ENCODE results near the gene BOD1L2. TPM values are rescaled to one million over a fixed set of nuclear protein-coding genes. Genes with fewer than 3 reads are reported as not detected.

The BOD1L2 gene
- total RNA-seq, 2 experiments from 2014 or later = not detected

- POLR2A ChIA-PET = interaction anchor here (0.8 kb wide), 1 partner anchor 293 kb away, joined by 3 read pairs; no protein-coding TSS in a partner anchor
- Histone ChIP-seq H3K4me1 (ENCODE audit: insufficient read depth, low read length, poor library complexity, severe bottlenecking) (no peaks in the 10 kb centered on the region), H3K9me2 (ENCODE audit: insufficient read depth, low read length) (no peaks in the 10 kb centered on the region), H3K36me3 (ENCODE audit: insufficient read depth, low read length) (no peaks in the 10 kb centered on the region), H2AFZ (ENCODE audit: low read length) (no peak overlapping the region), H3K9me3 (ENCODE audit: low read length) (no peaks in the 10 kb centered on the region), H3K79me2 (ENCODE audit: insufficient read depth, low read depth, low read length) (no peaks in the 10 kb centered on the region), H3K4me2 (ENCODE audit: low read length) (no peak overlapping the region), H3K4me3 (ENCODE audit: low read depth, low read length, poor library complexity, severe bottlenecking) (no peak overlapping the region), H3K27ac (ENCODE audit: low read depth, low read length, poor library complexity, severe bottlenecking) (no peak overlapping the region), H4K20me1 (ENCODE audit: insufficient read depth, low read length) (no peaks in the 10 kb centered on the region)
- no peak for DNase-seq (ENCODE audit: low spot score)
- BruUV-seq (replicated peaks) = no TSS peak
- CTCF ChIA-PET (ENCODE audit: unreplicated experiment) = no interaction called here
- TF ChIP-seq, protein P1, sequence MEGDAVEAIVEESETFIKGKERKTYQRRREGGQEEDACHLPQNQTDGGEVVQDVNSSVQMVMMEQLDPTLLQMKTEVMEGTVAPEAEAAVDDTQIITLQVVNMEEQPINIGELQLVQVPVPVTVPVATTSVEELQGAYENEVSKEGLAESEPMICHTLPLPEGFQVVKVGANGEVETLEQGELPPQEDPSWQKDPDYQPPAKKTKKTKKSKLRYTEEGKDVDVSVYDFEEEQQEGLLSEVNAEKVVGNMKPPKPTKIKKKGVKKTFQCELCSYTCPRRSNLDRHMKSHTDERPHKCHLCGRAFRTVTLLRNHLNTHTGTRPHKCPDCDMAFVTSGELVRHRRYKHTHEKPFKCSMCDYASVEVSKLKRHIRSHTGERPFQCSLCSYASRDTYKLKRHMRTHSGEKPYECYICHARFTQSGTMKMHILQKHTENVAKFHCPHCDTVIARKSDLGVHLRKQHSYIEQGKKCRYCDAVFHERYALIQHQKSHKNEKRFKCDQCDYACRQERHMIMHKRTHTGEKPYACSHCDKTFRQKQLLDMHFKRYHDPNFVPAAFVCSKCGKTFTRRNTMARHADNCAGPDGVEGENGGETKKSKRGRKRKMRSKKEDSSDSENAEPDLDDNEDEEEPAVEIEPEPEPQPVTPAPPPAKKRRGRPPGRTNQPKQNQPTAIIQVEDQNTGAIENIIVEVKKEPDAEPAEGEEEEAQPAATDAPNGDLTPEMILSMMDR (conservative IDR thresholded peaks at IDR 0.05; ENCODE audit: low read length) = no peak
- TF ChIP-seq EZH2phosphoT487 (IDR thresholded peaks at IDR 0.05; ENCODE audit: borderline replicate concordance, low read depth, low read length) = no peak
- intact Hi-C loops (cut with micrococcal nuclease; ENCODE audit: unreplicated experiment) = no loop called here
Measured at GRCh38 chr18:57190026-57190425, 43.1 kb downstream of the BOD1L2 start.

DNA sequence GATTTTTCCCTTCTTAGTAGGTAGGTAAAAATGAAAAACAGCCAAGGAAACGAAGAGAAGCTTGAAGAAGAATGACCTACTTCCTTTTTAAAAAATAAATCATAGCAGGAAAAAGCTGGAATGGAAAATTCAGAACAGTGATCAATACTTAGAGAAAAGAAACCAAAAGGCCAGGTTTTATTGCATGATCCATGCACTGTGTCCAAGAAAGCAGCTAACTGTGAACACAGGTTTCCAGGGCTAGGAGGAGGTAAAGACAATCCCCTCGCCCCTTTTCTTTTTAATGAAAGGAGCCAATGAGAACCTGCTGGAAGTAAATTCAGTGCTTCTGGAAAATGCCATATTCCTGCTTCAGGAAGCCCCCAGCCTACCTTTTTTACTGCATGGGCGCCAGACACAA is 47.2 kb downstream of the BOD1L2 start:
- no peak overlapping the region for H2AFZ ChIP-seq (ENCODE audit: low read length)
- no peak for TF ChIP-seq EZH2phosphoT487 (IDR thresholded peaks at IDR 0.05; ENCODE audit: borderline replicate concordance, low read depth, low read length)
- TF ChIP-seq, protein P1 (conservative IDR thresholded peaks at IDR 0.05; ENCODE audit: low read length) = no peak
- H3K36me3 ChIP-seq (ENCODE audit: insufficient read depth, low read length) = no peaks in the 10 kb centered on the region
- no peak for DNase-seq (ENCODE audit: low spot score)
- H3K9me3 ChIP-seq (ENCODE audit: low read length) = no peaks in the 10 kb centered on the region
- no peak overlapping the region for H3K27ac ChIP-seq (ENCODE audit: low read depth, low read length, poor library complexity, severe bottlenecking)
- no peaks in the 10 kb centered on the region for H3K79me2 ChIP-seq (ENCODE audit: insufficient read depth, low read depth, low read length)
- CTCF ChIA-PET (ENCODE audit: unreplicated experiment) = no interaction called here
- BruUV-seq (replicated peaks) = no TSS peak
- no peak overlapping the region for H3K4me2 ChIP-seq (ENCODE audit: low read length)
- H3K4me3 ChIP-seq (ENCODE audit: low read depth, low read length, poor library complexity, severe bottlenecking) = no peak overlapping the region
- POLR2A ChIA-PET = interaction anchor here (0.6 to 0.7 kb wide), 2 partner anchors 238 to 322 kb away, joined by 3 read pairs; no protein-coding TSS in a partner anchor
- H3K4me1 ChIP-seq (ENCODE audit: insufficient read depth, low read length, poor library complexity, severe bottlenecking) = no peaks in the 10 kb centered on the region
- no peaks in the 10 kb centered on the region for H4K20me1 ChIP-seq (ENCODE audit: insufficient read depth, low read length)
- no peaks in the 10 kb centered on the region for H3K9me2 ChIP-seq (ENCODE audit: insufficient read depth, low read length)
- intact Hi-C loops (cut with micrococcal nuclease; ENCODE audit: unreplicated experiment) = no loop called here

DNA sequence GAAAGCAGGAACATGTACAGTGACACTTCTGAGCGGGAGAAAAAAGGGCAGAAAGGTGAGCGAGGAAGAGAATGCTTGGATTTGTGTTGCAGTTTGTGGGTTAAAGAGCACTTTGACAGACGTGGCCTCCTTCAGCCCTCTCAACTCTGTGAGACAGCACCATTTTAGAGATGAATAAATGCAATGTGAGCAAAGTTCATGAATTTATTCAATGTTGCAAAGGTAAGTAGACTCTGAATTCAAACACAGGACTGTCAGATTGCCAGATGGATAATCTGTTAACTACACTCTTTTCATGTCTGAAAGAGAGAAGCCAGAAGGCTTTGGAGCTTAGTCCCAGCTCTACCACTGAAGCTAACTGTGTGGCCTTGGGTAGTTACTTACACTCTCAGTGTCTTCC is 47.7 kb downstream of the BOD1L2 start:
- H3K4me2 ChIP-seq (ENCODE audit: low read length) = no peak overlapping the region
- no peak for DNase-seq (ENCODE audit: low spot score)
- intact Hi-C loops (cut with micrococcal nuclease; ENCODE audit: unreplicated experiment) = no loop called here
- no peaks in the 10 kb centered on the region for H4K20me1 ChIP-seq (ENCODE audit: insufficient read depth, low read length)
- no peak overlapping the region for H3K4me3 ChIP-seq (ENCODE audit: low read depth, low read length, poor library complexity, severe bottlenecking)
- BruUV-seq (replicated peaks) = no TSS peak
- ChIA-PET CTCF (ENCODE audit: unreplicated experiment) (no interaction called here), POLR2A (interaction anchor here (0.7 kb wide), 1 partner anchor 322 kb away, joined by 3 read pairs; no protein-coding TSS in a partner anchor)
- no peak for TF ChIP-seq EZH2phosphoT487 (IDR thresholded peaks at IDR 0.05; ENCODE audit: borderline replicate concordance, low read depth, low read length)
- TF ChIP-seq, protein P1 (conservative IDR thresholded peaks at IDR 0.05; ENCODE audit: low read length) = no peak
- H3K9me2 ChIP-seq (ENCODE audit: insufficient read depth, low read length) = no peaks in the 10 kb centered on the region
- H2AFZ ChIP-seq (ENCODE audit: low read length) = no peak overlapping the region
- no peaks in the 10 kb centered on the region for H3K4me1 ChIP-seq (ENCODE audit: insufficient read depth, low read length, poor library complexity, severe bottlenecking)
- H3K27ac ChIP-seq (ENCODE audit: low read depth, low read length, poor library complexity, severe bottlenecking) = no peak overlapping the region
- H3K79me2 ChIP-seq (ENCODE audit: insufficient read depth, low read depth, low read length) = no peaks in the 10 kb centered on the region
- H3K36me3 ChIP-seq (ENCODE audit: insufficient read depth, low read length) = no peaks in the 10 kb centered on the region
- no peaks in the 10 kb centered on the region for H3K9me3 ChIP-seq (ENCODE audit: low read length)
